Endothelial cell of umbilical vein (primary cell): Measurements from ENCODE around the gene ARHGEF39. TPM values are rescaled to one million over a fixed set of nuclear protein-coding genes. Genes with fewer than 3 reads are reported as not detected.

ENCODE experiments used
- BruUV-seq: library from RNA; stranded (reverse); fragments of 400-500 nt; replicated peaks from 2 replicates; lab custom pipeline; 2021; lab: Mats Ljungman, UMichigan
- CTCF ChIA-PET: fragments of 300-600, 350-600 bp; sonication (Branson Sonifier 250); formaldehyde crosslinking; loops from one replicate; lab custom pipeline; 2021; ENCODE audit warnings: antibody characterized with exemption, inconsistent platforms; lab: Charles Lee
- POLR2A ChIA-PET: fragments of 300-600, 350-600 bp; sonication (Branson Sonifier 250); formaldehyde crosslinking; loops from one replicate; lab custom pipeline; 2021; ENCODE audit warnings: antibody characterized with exemption, inconsistent platforms; lab: Charles Lee
- DNase-seq: peaks from one replicate; pipeline ENCODE4 v3.0.0-alpha.2; 2011; ENCODE audit warnings: low read depth, low spot score
- FAIRE-seq: peaks from 2 replicates; lab custom pipeline; 2011; peaks lifted over from hg19 to GRCh38; lab: Jason Lieb, UNC
- H2AFZ ChIP-seq: 2 replicates; pipeline ENCODE4 v1.6.0; 2012; ENCODE audit warnings: low read depth, low read length, control low read depth, inconsistent platforms
- H3K27ac ChIP-seq: 2 replicates; pipeline ENCODE4 v1.5.1; 2011; ENCODE audit warnings: low read depth, mild to moderate bottlenecking, control low read depth, low read length, moderate library complexity; ENCODE audit not compliant: insufficient read depth
- H3K27me3 ChIP-seq, 2 experiments: 2 replicates each; pipeline versions ENCODE4 v1.6.0 to v1.6.1; 2011; ENCODE audit warnings: low read length in 2 of 2, mixed read lengths in 1 of 2; ENCODE audit not compliant: control insufficient read depth in 2 of 2, insufficient read depth in 2 of 2
- H3K36me3 ChIP-seq, 2 experiments: 2 replicates in 1 of 2; 3 replicates in 1 of 2; pipeline ENCODE4 v1.5.1; 2011; ENCODE audit warnings: low read length in 2 of 2, mild to moderate bottlenecking in 1 of 2, moderate library complexity in 1 of 2; ENCODE audit not compliant: control insufficient read depth in 2 of 2, insufficient read depth in 2 of 2; ENCODE audit errors: extremely low read depth in 1 of 2
- H3K4me1 ChIP-seq: 3 replicates; pipeline ENCODE4 v1.5.1; 2011; ENCODE audit warnings: mild to moderate bottlenecking, low read length; ENCODE audit not compliant: control insufficient read depth, insufficient read depth; ENCODE audit errors: extremely low read depth
- H3K4me2 ChIP-seq: 2 replicates; pipeline ENCODE4 v1.6.1; 2011; ENCODE audit warnings: low read length, control low read depth, mixed read lengths; ENCODE audit not compliant: insufficient read depth
- H3K4me3 ChIP-seq, 3 experiments: fragments of 200-600 bp in 1 of 3; sonication (generic), shearing (Covaris generic) in 1 of 3; replicated peaks in 1 of 3; 2 replicates each; pipeline ENCODE4 v1.5.1; 2011 to 2016; ENCODE audit warnings: control low read depth in 3 of 3, low read length in 3 of 3, mild to moderate bottlenecking in 2 of 3, inconsistent platforms in 1 of 3, low read depth in 1 of 3, moderate library complexity in 1 of 3; ENCODE audit not compliant: insufficient read depth in 1 of 3
- H3K79me2 ChIP-seq: 2 replicates; pipeline ENCODE4 v1.6.0; 2012; ENCODE audit warnings: low read length, inconsistent platforms; ENCODE audit not compliant: control insufficient read depth, insufficient read depth
- H3K9ac ChIP-seq: replicated peaks from 2 replicates; pipeline ENCODE3; 2011; ENCODE audit warnings: low read length, control low read depth; ENCODE audit not compliant: insufficient read depth; ENCODE audit errors: extremely low read depth
- H3K9me1 ChIP-seq: replicated peaks from 3 replicates; pipeline ENCODE4 v1.6.0; 2011; ENCODE audit warnings: mild to moderate bottlenecking, low read length; ENCODE audit not compliant: control insufficient read depth, insufficient read depth; ENCODE audit errors: extremely low read depth
- H3K9me3 ChIP-seq: replicated peaks from 2 replicates; pipeline ENCODE4 v1.5.1; 2012; ENCODE audit warnings: low read length, inconsistent platforms; ENCODE audit not compliant: control insufficient read depth, insufficient read depth
- H4K20me1 ChIP-seq: replicated peaks from 2 replicates; pipeline ENCODE3; 2011; ENCODE audit warnings: mild to moderate bottlenecking, low read length; ENCODE audit not compliant: control insufficient read depth, insufficient read depth; ENCODE audit errors: extremely low read depth
- EZH2 ChIP-seq: IDR thresholded peaks from 2 replicates; pipeline ENCODE4 v1.6.1; 2012; ENCODE audit warnings: borderline replicate concordance, low read depth, mild to moderate bottlenecking, moderate library complexity, low read length, inconsistent platforms; ENCODE audit not compliant: severe bottlenecking
- FOS ChIP-seq: IDR thresholded peaks from 2 replicates; pipeline ENCODE4 v1.6.1; 2011; ENCODE audit warnings: mild to moderate bottlenecking, low read length, moderate library complexity, borderline replicate concordance; ENCODE audit not compliant: insufficient read depth
- GATA2 ChIP-seq: IDR thresholded peaks from 2 replicates; pipeline ENCODE4 v1.7.0; 2011; ENCODE audit warnings: low read depth, mild to moderate bottlenecking, moderate library complexity, mixed read lengths, low read length; ENCODE audit not compliant: insufficient read length, insufficient read depth
- JUN ChIP-seq: IDR thresholded peaks from 2 replicates; pipeline ENCODE4 v1.6.1; 2011; ENCODE audit warnings: borderline replicate concordance, low read depth; ENCODE audit not compliant: insufficient read length, insufficient read depth
- MYC ChIP-seq: IDR thresholded peaks from one replicate; pipeline ENCODE4 v1.6.1; 2011; ENCODE audit warnings: mild to moderate bottlenecking, low read depth, low read length
- POLR2A ChIP-seq: IDR thresholded peaks from 2 replicates; pipeline ENCODE4 v1.6.1; 2012; ENCODE audit warnings: low read depth, mild to moderate bottlenecking, control low read depth, low read length
- dilution Hi-C: fragments of 300-500 bp; cut with MboI; formaldehyde crosslinking; loops from one replicate; pipeline ENCODE4 v1.15.0; 2019; ENCODE audit warnings: low sequenced_read_pairs; ENCODE audit not compliant: extremely low pct_ligation_motif_present
- intact Hi-C: fragments of 100-400 bp; cut with micrococcal nuclease; formaldehyde crosslinking; loops from one replicate; pipeline ENCODE4 v1.10.0; 2022
- polyA plus RNA-seq, 4 experiments: library from polyadenylated mRNA; depleted of rRNA in 3 of 4; stranded (reverse) in 3 of 4; unstranded in 1 of 4; fragments of >200 nt; gene quantifications; 2 replicates each; pipeline versions ENCODE4 v1.2.1 to v1.2.3, GENCODE V29; 2011 to 2012; ENCODE audit warnings: missing spikeins in 1 of 4
- total RNA-seq: library from RNA; stranded (reverse); gene quantifications from 2 replicates; pipeline ENCODE4 v1.2.3, GENCODE V29; 2021

The ARHGEF39 gene
- total and polyA plus RNA-seq, 2 donors (not counting 3 experiments of a cell fraction or from before 2014, with no cell fraction given), result 4.7 to 6.5 TPM

DNA sequence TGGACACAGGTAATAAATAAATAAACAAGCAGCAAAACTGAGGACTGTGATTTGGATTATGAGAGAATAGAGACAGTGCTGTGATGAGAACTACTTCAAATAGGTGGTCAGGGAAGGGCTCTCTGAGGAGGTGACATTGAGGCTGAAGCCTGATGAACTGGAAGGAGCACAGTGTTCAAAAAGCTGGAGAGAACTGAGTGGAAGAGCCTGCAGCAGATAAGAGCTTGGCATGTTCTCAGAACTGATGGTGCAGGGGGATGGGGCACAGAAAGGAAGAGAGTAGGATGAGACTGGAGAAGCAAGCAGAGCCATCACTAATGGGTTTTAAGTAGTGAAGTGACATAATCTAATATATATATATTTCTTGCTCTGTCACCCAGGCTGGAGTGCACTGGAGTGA, 35.9 kb upstream of the ARHGEF39 start:
- Histone ChIP-seq H3K9me1 (no peaks in the 10 kb centered on the region), H2AFZ (no peak overlapping the region), H3K9ac (no peak overlapping the region), H3K79me2 (no peaks in the 10 kb centered on the region), H3K4me3 (no peak overlapping the region), H3K9me3 (no peaks in the 10 kb centered on the region), H3K27me3 (no peaks in the 10 kb centered on the region), H3K27ac (no peak overlapping the region), H3K4me1 (no peaks in the 10 kb centered on the region), H4K20me1 (no peaks in the 10 kb centered on the region), H3K4me2 (no peak overlapping the region), H3K36me3 (peaks cover 60 to 90% of the 10 kb centered on the region in 2 experiments)
- ChIA-PET POLR2A (no interaction called here), CTCF (interaction anchor here (0.7 to 1.3 kb wide), 4 partner anchors 11 to 45 kb away, joined by 3 to 4 read pairs (median 3); no protein-coding TSS in a partner anchor)
- TF ChIP-seq GATA2, result no peak
- no peak for TF ChIP-seq JUN
- no peak for TF ChIP-seq POLR2A
- no peak for TF ChIP-seq EZH2
- no peak for TF ChIP-seq FOS
- BruUV-seq, result no TSS peak
- intact Hi-C loops (no loop called here), dilution Hi-C loops (no loop called here)
- FAIRE-seq (no peak), DNase-seq (no peak)

DNA sequence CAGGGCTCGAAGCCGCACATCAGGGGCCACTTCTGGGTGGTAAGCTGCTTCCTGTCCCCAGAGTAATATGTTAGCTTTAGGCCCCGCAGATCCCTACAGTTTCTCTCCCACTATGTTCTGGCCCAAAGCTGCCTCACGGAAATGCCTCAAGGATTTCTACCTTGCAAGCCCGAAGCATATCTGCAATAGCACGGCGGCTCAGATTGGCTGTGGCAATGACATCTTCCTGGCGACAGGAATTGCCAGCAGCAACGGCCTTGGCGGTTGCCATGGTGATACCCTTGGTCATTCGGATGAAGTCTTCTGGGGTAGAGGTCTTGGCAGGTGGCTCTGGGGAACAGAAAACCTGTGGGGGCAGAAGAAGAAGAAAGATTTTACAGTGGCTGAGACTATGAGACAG, 35.0 kb upstream of the ARHGEF39 start:
- Histone ChIP-seq H3K4me1 (no peaks in the 10 kb centered on the region), H3K27ac (no peak overlapping the region), H3K79me2 (no peaks in the 10 kb centered on the region), H3K9ac (no peak overlapping the region), H3K9me1 (no peaks in the 10 kb centered on the region), H3K36me3 (peaks cover 58 to 82% of the 10 kb centered on the region in 2 experiments), H4K20me1 (no peaks in the 10 kb centered on the region), H2AFZ (no peak overlapping the region), H3K4me3 (no peak overlapping the region), H3K27me3 (no peaks in the 10 kb centered on the region), H3K9me3 (no peaks in the 10 kb centered on the region), H3K4me2 (no peak overlapping the region)
- dilution Hi-C loops, result no loop called here
- DNase-seq (no peak), FAIRE-seq (no peak)
- POLR2A ChIA-PET, result no interaction called here
- no TSS peak for BruUV-seq
- TF ChIP-seq FOS (no peak), GATA2 (no peak), MYC (no peak), EZH2 (no peak)
- CTCF ChIA-PET, result interaction anchor here (5.4 kb wide), 1 partner anchor 18 kb away, joined by 53 read pairs; no protein-coding TSS in a partner anchor
- intact Hi-C loops, result no loop called here
